Fibroblast of pulmonary artery (primary cell): ENCODE measurements around the gene PDE3B.

Experiments used
- DNase-seq: peaks from one replicate; pipeline ENCODE4 v3.0.0-alpha.2; 2010; ENCODE audit warnings: low read depth
- H3K4me3 ChIP-seq: replicated peaks from 2 replicates; pipeline ENCODE4 v1.5.1; 2011; ENCODE audit warnings: low read depth, mild to moderate bottlenecking, control low read depth, low read length, moderate library complexity
- CTCF ChIP-seq: IDR thresholded peaks from 2 replicates; pipeline ENCODE4 v1.5.1; 2011; ENCODE audit warnings: mild to moderate bottlenecking, control low read depth, low read length, inconsistent platforms; ENCODE audit errors: missing control alignments

PDE3B gene

GRCh38 chr11:14908214-14908880, 264.7 kb downstream of the PDE3B start:
- H3K4me3 ChIP-seq = no peak overlapping the region
- peak; percentile 68 for TF ChIP-seq CTCF
- DNase-seq = peak; percentile 62

GRCh38 chr11:14914536-14914935, 270.9 kb downstream of the PDE3B start:
- H3K4me3 ChIP-seq = no peak overlapping the region
- no peak for DNase-seq
- TF ChIP-seq CTCF = no peak

- TF ChIP-seq CTCF = no peak
Measured at GRCh38 chr11:14916403-14916802, 272.8 kb downstream of the PDE3B start.

More at GRCh38 chr11:14916403-14916802, 272.8 kb downstream of the PDE3B start:
- no peak overlapping the region for H3K4me3 ChIP-seq
- DNase-seq = no peak
